ENCODE measurements around the gene TRAF4. TPM values are rescaled to one million over a fixed set of nuclear protein-coding genes. Genes with fewer than 3 reads are reported as not detected.

Gene TRAF4
- total RNA-seq, 1 experiment from 2014 or later, result 40.7 TPM

GRCh38 chr17:28747051-28747691 lies 3.4 kb downstream of the TRAF4 start:
- H3K9me2 ChIP-seq (replicated peaks; ENCODE audit: insufficient read depth, low read length), result no peaks in the 10 kb centered on the region
- 0 out of 2 replicates have a peak overlapping the region, but pooled peaks have one; percentile 3 for H3K27ac ChIP-seq (ENCODE audit: low read length)
- no peaks in the 10 kb centered on the region for H3K9me3 ChIP-seq (ENCODE audit: low read length)
- H3K27me3 ChIP-seq (ENCODE audit: low read length), result no peaks in the 10 kb centered on the region
- H3K36me3 ChIP-seq (ENCODE audit: insufficient read depth, low read length), result peaks cover 14% of the 10 kb centered on the region
- no peak overlapping the region for H3K9ac ChIP-seq (ENCODE audit: low read length)
- H4K20me1 ChIP-seq (ENCODE audit: insufficient read depth, low read depth, low read length), result peaks cover 33% of the 10 kb centered on the region
- H3K4me3 ChIP-seq (ENCODE audit: low read length), result no peak overlapping the region
- H2AFZ ChIP-seq (ENCODE audit: low read length), result no peak overlapping the region
- H3K79me2 ChIP-seq (ENCODE audit: low read length), result peaks cover 34% of the 10 kb centered on the region
- DNase-seq, result no peak
- H3K4me2 ChIP-seq (ENCODE audit: low read depth, low read length, poor library complexity, severe bottlenecking), result peak overlapping the region; percentile 93
- H3K4me1 ChIP-seq (ENCODE audit: low read length), result peaks cover 34% of the 10 kb centered on the region

GRCh38 chr17:28747801-28748750 lies 4.3 kb downstream of the TRAF4 start:
- peaks cover 34% of the 10 kb centered on the region for H3K79me2 ChIP-seq (ENCODE audit: low read length)
- no peaks in the 10 kb centered on the region for H3K9me3 ChIP-seq (ENCODE audit: low read length)
- H2AFZ ChIP-seq (ENCODE audit: low read length), result no peak overlapping the region
- no peak overlapping the region for H3K4me2 ChIP-seq (ENCODE audit: low read depth, low read length, poor library complexity, severe bottlenecking)
- H3K27me3 ChIP-seq (ENCODE audit: low read length), result no peaks in the 10 kb centered on the region
- H3K4me1 ChIP-seq (ENCODE audit: low read length), result peaks cover 25% of the 10 kb centered on the region
- H3K9ac ChIP-seq (ENCODE audit: low read length), result no peak overlapping the region
- H3K36me3 ChIP-seq (ENCODE audit: insufficient read depth, low read length), result peaks cover 14% of the 10 kb centered on the region
- peaks cover 33% of the 10 kb centered on the region for H4K20me1 ChIP-seq (ENCODE audit: insufficient read depth, low read depth, low read length)
- no peak for DNase-seq
- no peak overlapping the region for H3K4me3 ChIP-seq (ENCODE audit: low read length)
- H3K9me2 ChIP-seq (replicated peaks; ENCODE audit: insufficient read depth, low read length), result no peaks in the 10 kb centered on the region
- H3K27ac ChIP-seq (ENCODE audit: low read length), result no peak overlapping the region

GRCh38 chr17:28748852-28749515 lies 5.2 kb downstream of the TRAF4 start:
- no peak overlapping the region for H3K4me3 ChIP-seq (ENCODE audit: low read length)
- H3K9ac ChIP-seq (ENCODE audit: low read length), result no peak overlapping the region
- H4K20me1 ChIP-seq (ENCODE audit: insufficient read depth, low read depth, low read length), result peaks cover 33% of the 10 kb centered on the region
- H3K27ac ChIP-seq (ENCODE audit: low read length), result no peak overlapping the region
- H3K4me2 ChIP-seq (ENCODE audit: low read depth, low read length, poor library complexity, severe bottlenecking), result no peak overlapping the region
- no peaks in the 10 kb centered on the region for H3K9me2 ChIP-seq (replicated peaks; ENCODE audit: insufficient read depth, low read length)
- no peaks in the 10 kb centered on the region for H3K9me3 ChIP-seq (ENCODE audit: low read length)
- H2AFZ ChIP-seq (ENCODE audit: low read length), result no peak overlapping the region
- peaks cover 14% of the 10 kb centered on the region for H3K36me3 ChIP-seq (ENCODE audit: insufficient read depth, low read length)
- peaks cover 19% of the 10 kb centered on the region for H3K4me1 ChIP-seq (ENCODE audit: low read length)
- H3K27me3 ChIP-seq (ENCODE audit: low read length), result no peaks in the 10 kb centered on the region
- DNase-seq, result no peak
- H3K79me2 ChIP-seq (ENCODE audit: low read length), result peaks cover 34% of the 10 kb centered on the region

GRCh38 chr17:28749516-28750177 lies 5.8 kb downstream of the TRAF4 start:
- H3K9ac ChIP-seq (ENCODE audit: low read length), result no peak overlapping the region
- peaks cover 19% of the 10 kb centered on the region for H3K4me1 ChIP-seq (ENCODE audit: low read length)
- H3K36me3 ChIP-seq (ENCODE audit: insufficient read depth, low read length), result peaks cover 14% of the 10 kb centered on the region
- no peak overlapping the region for H3K4me2 ChIP-seq (ENCODE audit: low read depth, low read length, poor library complexity, severe bottlenecking)
- H3K9me2 ChIP-seq (replicated peaks; ENCODE audit: insufficient read depth, low read length), result no peaks in the 10 kb centered on the region
- peaks cover 31% of the 10 kb centered on the region for H4K20me1 ChIP-seq (ENCODE audit: insufficient read depth, low read depth, low read length)
- no peak overlapping the region for H3K4me3 ChIP-seq (ENCODE audit: low read length)
- H3K9me3 ChIP-seq (ENCODE audit: low read length), result no peaks in the 10 kb centered on the region
- DNase-seq, result no peak
- H3K27ac ChIP-seq (ENCODE audit: low read length), result no peak overlapping the region
- H2AFZ ChIP-seq (ENCODE audit: low read length), result no peak overlapping the region
- peaks cover 27% of the 10 kb centered on the region for H3K79me2 ChIP-seq (ENCODE audit: low read length)
- H3K27me3 ChIP-seq (ENCODE audit: low read length), result no peaks in the 10 kb centered on the region

DNA sequence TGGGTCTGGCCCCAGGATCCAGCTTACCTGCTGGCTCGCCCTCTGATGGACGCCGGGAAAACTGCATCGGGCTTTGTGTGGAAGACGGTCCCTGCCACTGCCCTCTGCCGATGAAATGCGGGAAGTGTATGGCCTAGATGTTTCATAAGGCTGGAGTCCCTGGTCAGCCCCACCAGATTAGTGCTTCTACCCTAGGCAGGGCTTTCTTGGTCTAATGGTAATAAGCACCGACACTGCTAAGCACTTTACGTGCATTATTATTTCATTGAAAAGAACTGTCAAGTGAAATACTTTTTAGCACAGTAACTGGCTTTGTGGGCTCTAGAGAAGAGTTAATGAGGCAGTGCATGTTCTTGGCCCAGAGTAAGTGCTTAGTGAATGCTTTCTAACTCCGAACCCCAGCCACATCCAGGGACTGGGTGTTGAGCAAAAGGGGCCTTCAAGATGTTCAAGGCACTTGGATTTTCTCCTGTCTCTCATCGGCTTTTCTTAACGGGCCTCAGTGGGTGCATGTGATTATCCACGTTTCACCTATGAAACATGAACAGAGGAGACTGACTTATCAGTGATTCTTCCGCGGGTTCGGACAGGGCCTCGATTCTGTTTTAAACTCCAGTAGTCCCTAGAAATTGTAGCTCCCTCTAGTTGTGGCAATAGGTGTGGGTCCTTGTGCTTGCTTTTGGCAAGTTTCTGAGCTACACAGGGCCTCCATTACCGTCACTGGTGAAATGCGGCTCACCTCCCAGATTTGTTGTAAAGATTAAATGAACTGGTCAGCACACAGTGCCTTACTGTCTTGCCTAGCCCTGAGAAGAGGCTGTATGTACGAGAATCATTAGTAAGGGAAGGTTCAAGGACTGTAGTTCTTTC lies 6.6 kb downstream of the TRAF4 start:
- Histone ChIP-seq H3K9ac (ENCODE audit: low read length) (no peak overlapping the region), H3K4me1 (ENCODE audit: low read length) (peaks cover 15% of the 10 kb centered on the region), H4K20me1 (ENCODE audit: insufficient read depth, low read depth, low read length) (peaks cover 24% of the 10 kb centered on the region), H3K4me2 (ENCODE audit: low read depth, low read length, poor library complexity, severe bottlenecking) (no peak overlapping the region), H3K27me3 (ENCODE audit: low read length) (no peaks in the 10 kb centered on the region), H2AFZ (ENCODE audit: low read length) (no peak overlapping the region), H3K79me2 (ENCODE audit: low read length) (peaks cover 19% of the 10 kb centered on the region), H3K36me3 (ENCODE audit: insufficient read depth, low read length) (peaks cover 14% of the 10 kb centered on the region), H3K9me3 (ENCODE audit: low read length) (no peaks in the 10 kb centered on the region), H3K27ac (ENCODE audit: low read length) (no peak overlapping the region), H3K9me2 (replicated peaks; ENCODE audit: insufficient read depth, low read length) (no peaks in the 10 kb centered on the region), H3K4me3 (ENCODE audit: low read length) (no peak overlapping the region)
- DNase-seq, result peak; percentile 95

DNA sequence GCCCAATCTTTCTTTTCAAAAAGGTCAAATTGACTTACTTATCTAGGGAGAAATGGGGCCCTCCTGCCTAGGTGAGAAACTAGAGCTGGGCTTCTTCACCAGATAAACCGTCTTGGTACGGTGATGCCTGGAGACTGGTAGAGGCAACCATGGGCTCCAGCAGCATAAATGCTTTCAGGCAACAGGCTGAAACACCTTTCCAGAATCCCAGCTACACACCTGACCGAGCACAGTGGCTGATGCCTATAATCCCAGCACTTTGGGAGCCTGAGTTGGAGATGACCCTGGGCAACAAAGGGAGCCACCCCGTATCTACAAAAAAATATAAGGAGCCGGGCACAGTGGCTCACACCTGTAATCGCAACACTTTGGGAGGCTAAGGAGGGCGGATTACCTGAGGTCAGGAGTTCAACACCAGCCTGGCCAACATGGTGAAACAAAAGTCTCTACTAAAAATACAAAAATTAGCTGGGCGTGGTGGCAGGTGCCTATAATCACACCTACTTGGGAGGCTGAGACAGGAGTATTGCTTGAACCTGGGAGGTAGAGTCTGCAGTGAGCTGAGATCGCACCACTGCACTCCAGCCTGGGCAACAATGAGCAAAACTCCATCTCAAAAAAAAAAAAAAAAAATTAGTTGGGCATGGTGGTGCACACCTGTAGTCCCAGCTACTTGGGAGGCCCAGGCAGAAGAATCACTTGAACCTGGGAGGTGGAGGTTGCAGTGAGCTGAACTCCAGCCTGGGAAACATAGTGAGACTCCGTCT lies 8.0 kb downstream of the TRAF4 start:
- Histone ChIP-seq H4K20me1 (ENCODE audit: insufficient read depth, low read depth, low read length) (peaks cover 11% of the 10 kb centered on the region), H3K9me2 (replicated peaks; ENCODE audit: insufficient read depth, low read length) (no peaks in the 10 kb centered on the region), H3K36me3 (ENCODE audit: insufficient read depth, low read length) (peaks cover 18% of the 10 kb centered on the region), H3K4me3 (ENCODE audit: low read length) (no peak overlapping the region), H3K27ac (ENCODE audit: low read length) (no peak overlapping the region), H3K4me1 (ENCODE audit: low read length) (peaks cover 6% of the 10 kb centered on the region), H3K4me2 (ENCODE audit: low read depth, low read length, poor library complexity, severe bottlenecking) (no peak overlapping the region), H3K9me3 (ENCODE audit: low read length) (no peaks in the 10 kb centered on the region), H3K9ac (ENCODE audit: low read length) (no peak overlapping the region), H3K79me2 (ENCODE audit: low read length) (peaks cover 6% of the 10 kb centered on the region), H3K27me3 (ENCODE audit: low read length) (no peaks in the 10 kb centered on the region), H2AFZ (ENCODE audit: low read length) (no peak overlapping the region)
- DNase-seq, result no peak

DNA sequence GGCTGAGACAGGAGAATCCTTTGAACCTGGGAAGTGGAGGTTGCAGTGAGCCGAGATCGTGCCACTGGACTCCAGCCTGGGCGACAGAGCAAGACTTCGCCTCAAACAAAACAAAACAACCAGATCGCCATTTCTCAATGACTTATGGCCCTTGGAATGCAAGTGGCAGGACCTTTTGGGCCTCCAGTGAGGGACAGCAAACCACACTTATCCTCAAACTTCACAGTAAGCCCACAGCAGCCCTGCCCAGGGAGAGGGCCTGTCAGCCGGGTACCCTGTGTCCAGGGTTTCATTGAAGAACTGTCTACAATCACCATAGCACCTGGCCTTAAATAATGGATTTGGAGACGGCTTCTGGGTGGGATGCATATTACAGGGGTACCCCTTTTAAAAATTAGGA lies 11.7 kb downstream of the TRAF4 start:
- no peaks in the 10 kb centered on the region for H3K9me3 ChIP-seq (ENCODE audit: low read length)
- no peaks in the 10 kb centered on the region for H3K9me2 ChIP-seq (replicated peaks; ENCODE audit: insufficient read depth, low read length)
- H3K9ac ChIP-seq (ENCODE audit: low read length), result no peak overlapping the region
- peaks cover 20% of the 10 kb centered on the region; the same call in 1 of the 2 replicates for H3K36me3 ChIP-seq (ENCODE audit: insufficient read depth, low read length)
- H2AFZ ChIP-seq (ENCODE audit: low read length), result no peak overlapping the region
- H4K20me1 ChIP-seq (ENCODE audit: insufficient read depth, low read depth, low read length), result no peaks in the 10 kb centered on the region
- no peak for DNase-seq
- no peak overlapping the region for H3K4me3 ChIP-seq (ENCODE audit: low read length)
- no peaks in the 10 kb centered on the region for H3K27me3 ChIP-seq (ENCODE audit: low read length)
- H3K27ac ChIP-seq (ENCODE audit: low read length), result no peak overlapping the region
- H3K4me2 ChIP-seq (ENCODE audit: low read depth, low read length, poor library complexity, severe bottlenecking), result no peak overlapping the region
- H3K4me1 ChIP-seq (ENCODE audit: low read length), result peaks cover 16% of the 10 kb centered on the region
- peaks cover 4% of the 10 kb centered on the region; the same call in 1 of the 2 replicates for H3K79me2 ChIP-seq (ENCODE audit: low read length)
